ENCODE results near the gene GRM8. TPM values are rescaled to one million over a fixed set of nuclear protein-coding genes. Genes with fewer than 3 reads are reported as not detected.

Gene GRM8
- total and polyA plus RNA-seq, 8 donors = 0.25 to 2.8 (median 1.3) TPM; not detected in 4

DNA sequence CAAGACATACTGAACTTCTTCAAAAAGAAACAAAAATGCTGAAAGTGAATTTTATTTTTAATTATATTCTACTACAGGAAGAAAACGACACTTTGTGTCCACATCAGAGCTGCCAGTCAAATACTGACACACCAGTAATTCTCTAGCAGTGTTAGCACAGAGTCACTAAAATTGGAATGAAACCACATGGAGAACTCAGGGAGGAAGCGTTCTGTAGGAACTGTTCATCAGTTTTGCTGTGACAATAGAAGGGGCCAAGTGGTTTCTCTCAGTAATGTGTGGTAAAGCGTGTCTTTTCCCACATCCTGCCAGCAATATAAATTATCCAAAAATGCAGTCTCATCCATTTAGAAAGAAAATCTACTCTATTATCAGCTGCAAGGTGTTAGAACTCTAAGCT, 683.3 kb downstream of the GRM8 start:
- H3K27ac ChIP-seq = no peak overlapping the region
- DNase-seq = no peak

DNA sequence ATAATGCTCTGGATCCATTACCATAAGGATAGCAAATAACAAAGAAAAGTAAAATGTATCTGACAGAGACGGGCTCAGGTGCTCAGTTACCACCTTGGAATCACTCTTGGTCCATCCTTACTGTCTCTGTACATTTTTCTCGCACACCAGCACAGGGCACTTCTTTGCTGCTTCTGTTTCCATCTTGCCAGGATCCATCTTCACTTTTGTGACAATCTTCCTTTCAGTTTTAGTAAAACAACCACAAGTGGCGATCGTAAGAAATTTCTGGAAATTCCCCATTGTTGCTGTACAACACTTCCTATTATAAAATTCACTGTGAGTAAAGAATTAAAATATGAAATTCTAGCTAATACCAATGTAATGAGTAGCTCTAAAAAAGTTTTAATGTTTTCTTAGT, 695.5 kb downstream of the GRM8 start:
- H3K27me3 ChIP-seq = no peaks in the 10 kb centered on the region
- TF ChIP-seq, protein P1, sequence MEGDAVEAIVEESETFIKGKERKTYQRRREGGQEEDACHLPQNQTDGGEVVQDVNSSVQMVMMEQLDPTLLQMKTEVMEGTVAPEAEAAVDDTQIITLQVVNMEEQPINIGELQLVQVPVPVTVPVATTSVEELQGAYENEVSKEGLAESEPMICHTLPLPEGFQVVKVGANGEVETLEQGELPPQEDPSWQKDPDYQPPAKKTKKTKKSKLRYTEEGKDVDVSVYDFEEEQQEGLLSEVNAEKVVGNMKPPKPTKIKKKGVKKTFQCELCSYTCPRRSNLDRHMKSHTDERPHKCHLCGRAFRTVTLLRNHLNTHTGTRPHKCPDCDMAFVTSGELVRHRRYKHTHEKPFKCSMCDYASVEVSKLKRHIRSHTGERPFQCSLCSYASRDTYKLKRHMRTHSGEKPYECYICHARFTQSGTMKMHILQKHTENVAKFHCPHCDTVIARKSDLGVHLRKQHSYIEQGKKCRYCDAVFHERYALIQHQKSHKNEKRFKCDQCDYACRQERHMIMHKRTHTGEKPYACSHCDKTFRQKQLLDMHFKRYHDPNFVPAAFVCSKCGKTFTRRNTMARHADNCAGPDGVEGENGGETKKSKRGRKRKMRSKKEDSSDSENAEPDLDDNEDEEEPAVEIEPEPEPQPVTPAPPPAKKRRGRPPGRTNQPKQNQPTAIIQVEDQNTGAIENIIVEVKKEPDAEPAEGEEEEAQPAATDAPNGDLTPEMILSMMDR (IDR thresholded peaks at IDR 0.05) = no peak
- DNase-seq = no peak
- no peaks in the 10 kb centered on the region for H3K4me1 ChIP-seq
- H3K4me3 ChIP-seq = no peak overlapping the region
- WGBS, 5 donors = 66 to 86% (median 71%) methylated on average over 4 of the region's 4 CpGs
- intact Hi-C loops (cut with DNase I; ENCODE audit: low total_unique reads) = no loop called here
- no peaks in the 10 kb centered on the region for H3K36me3 ChIP-seq
- no peaks in the 10 kb centered on the region for H3K9me3 ChIP-seq
- H3K27ac ChIP-seq = no peak overlapping the region

More for the DNA sequence above, 683.3 kb downstream of the GRM8 start:
- TF ChIP-seq EP300 (IDR thresholded peaks at IDR 0.05) = no peak
- no peak for TF ChIP-seq POLR2A (IDR thresholded peaks at IDR 0.05)
- TF ChIP-seq, protein P1 (IDR thresholded peaks at IDR 0.05) = no peak
- no peak for TF ChIP-seq POLR2AphosphoS5 (IDR thresholded peaks at IDR 0.05)
- intact Hi-C loops (cut with DNase I; ENCODE audit: low total_unique reads) = no loop called here
- Histone ChIP-seq H3K4me1 (no peaks in the 10 kb centered on the region), H3K9me3 (no peaks in the 10 kb centered on the region), H3K4me3 (no peak overlapping the region), H3K36me3 (no peaks in the 10 kb centered on the region), H3K27me3 (no peaks in the 10 kb centered on the region)
- WGBS, 5 donors = 49 to 67% (median 61%) methylated on average over 3 of the region's 3 CpGs

DNA sequence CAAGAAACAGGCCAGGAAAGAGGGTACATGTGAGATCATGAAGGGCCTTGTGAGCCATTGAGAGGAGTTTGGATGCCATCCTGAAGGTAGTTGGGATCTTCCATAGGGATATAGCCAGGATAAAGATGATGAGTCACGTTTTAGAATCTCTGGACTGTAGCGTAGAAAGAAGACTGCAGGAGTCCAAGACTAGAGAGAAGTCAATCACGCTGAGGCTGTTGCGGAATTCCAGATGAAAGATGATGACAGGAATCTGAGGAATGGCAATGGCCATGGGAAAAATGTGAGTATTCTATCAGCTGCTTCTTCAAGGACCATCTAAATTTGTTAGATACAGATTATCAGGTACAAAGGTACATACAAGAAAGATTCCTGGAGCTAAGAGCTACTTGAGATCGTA, 711.3 kb downstream of the GRM8 start:
- Histone ChIP-seq H3K27ac (no peak overlapping the region), H3K27me3 (no peaks in the 10 kb centered on the region), H3K4me3 (no peak overlapping the region), H3K4me1 (no peaks in the 10 kb centered on the region), H3K9me3 (no peaks in the 10 kb centered on the region), H3K36me3 (no peaks in the 10 kb centered on the region)
- TF ChIP-seq, protein P1 (IDR thresholded peaks at IDR 0.05) = no peak
- TF ChIP-seq POLR2AphosphoS5 (IDR thresholded peaks at IDR 0.05) = no peak
- no peak for TF ChIP-seq POLR2A (IDR thresholded peaks at IDR 0.05)
- TF ChIP-seq EP300 (IDR thresholded peaks at IDR 0.05) = no peak
- no peak for DNase-seq
- 83 to 90% (median 89%) methylated on average over 5 of the region's 5 CpGs for WGBS, 5 donors
- intact Hi-C loops (cut with DNase I; ENCODE audit: low total_unique reads) = no loop called here

DNA sequence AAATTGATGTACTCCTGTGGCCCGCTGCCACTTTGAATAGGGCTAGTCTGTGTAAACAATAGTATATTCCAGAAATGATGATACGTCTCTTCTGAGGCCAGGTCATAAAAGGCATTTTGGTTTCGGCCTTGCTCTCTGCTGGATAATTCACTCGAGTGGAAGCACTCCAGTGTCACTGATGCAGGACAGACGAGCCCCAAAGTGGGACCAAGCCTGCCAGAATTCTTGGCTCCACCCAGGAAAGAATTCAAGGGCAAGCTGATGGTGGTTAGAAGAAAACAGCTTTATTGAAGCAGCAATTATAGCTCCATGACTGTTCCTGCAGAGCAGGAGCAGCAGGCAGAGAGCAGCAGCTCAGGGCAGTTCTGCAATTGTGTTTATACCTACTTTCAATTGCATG, 717.6 kb downstream of the GRM8 start:
- no peaks in the 10 kb centered on the region for H3K9me3 ChIP-seq
- TF ChIP-seq POLR2AphosphoS5 (IDR thresholded peaks at IDR 0.05) (no peak), EP300 (IDR thresholded peaks at IDR 0.05) (no peak), POLR2A (IDR thresholded peaks at IDR 0.05) (no peak)
- TF ChIP-seq, protein P1 (IDR thresholded peaks at IDR 0.05) = no peak
- no peaks in the 10 kb centered on the region for H3K36me3 ChIP-seq
- intact Hi-C loops (cut with DNase I; ENCODE audit: low total_unique reads) = no loop called here
- no peak for DNase-seq
- no peak overlapping the region for H3K4me3 ChIP-seq
- no peaks in the 10 kb centered on the region for H3K4me1 ChIP-seq
- WGBS, 5 donors = 65 to 82% (median 81%) methylated on average over 5 of the region's 5 CpGs
- H3K27me3 ChIP-seq = no peaks in the 10 kb centered on the region
- no peak overlapping the region for H3K27ac ChIP-seq

Data from stomach (tissue), 9 donors.